ENCODE measurements around the gene OR2V2.

- TF ChIP-seq, protein P1, sequence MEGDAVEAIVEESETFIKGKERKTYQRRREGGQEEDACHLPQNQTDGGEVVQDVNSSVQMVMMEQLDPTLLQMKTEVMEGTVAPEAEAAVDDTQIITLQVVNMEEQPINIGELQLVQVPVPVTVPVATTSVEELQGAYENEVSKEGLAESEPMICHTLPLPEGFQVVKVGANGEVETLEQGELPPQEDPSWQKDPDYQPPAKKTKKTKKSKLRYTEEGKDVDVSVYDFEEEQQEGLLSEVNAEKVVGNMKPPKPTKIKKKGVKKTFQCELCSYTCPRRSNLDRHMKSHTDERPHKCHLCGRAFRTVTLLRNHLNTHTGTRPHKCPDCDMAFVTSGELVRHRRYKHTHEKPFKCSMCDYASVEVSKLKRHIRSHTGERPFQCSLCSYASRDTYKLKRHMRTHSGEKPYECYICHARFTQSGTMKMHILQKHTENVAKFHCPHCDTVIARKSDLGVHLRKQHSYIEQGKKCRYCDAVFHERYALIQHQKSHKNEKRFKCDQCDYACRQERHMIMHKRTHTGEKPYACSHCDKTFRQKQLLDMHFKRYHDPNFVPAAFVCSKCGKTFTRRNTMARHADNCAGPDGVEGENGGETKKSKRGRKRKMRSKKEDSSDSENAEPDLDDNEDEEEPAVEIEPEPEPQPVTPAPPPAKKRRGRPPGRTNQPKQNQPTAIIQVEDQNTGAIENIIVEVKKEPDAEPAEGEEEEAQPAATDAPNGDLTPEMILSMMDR (IDR thresholded peaks at IDR 0.05) = no peak
- TF ChIP-seq POLR2A (IDR thresholded peaks at IDR 0.05) = no peak
- no peak for TF ChIP-seq POLR2AphosphoS5 (IDR thresholded peaks at IDR 0.05)
Measured at GRCh38 chr5:181203777-181204112, 56.4 kb downstream of the OR2V2 start.

All from breast epithelium (tissue), 3 donors.